ENCODE data around the gene AKAP6. TPM values are rescaled to one million over a fixed set of nuclear protein-coding genes. Genes with fewer than 3 reads are reported as not detected.

Gene AKAP6
- total and polyA plus RNA-seq, 10 of the 15 experiments (the other 5 are each of a cell fraction or from before 2014, with no cell fraction given) = 0.35 to 5.9 (median 2.2) TPM

GRCh38 chr14:32296366-32296765, 32.7 kb upstream of the AKAP6 start:
- Histone ChIP-seq H3K9ac (ENCODE audit: control insufficient read depth, insufficient read depth, low read length) (no peak overlapping the region), H3K27me3 (replicated peaks in 1 of 2; ENCODE audit: control insufficient read depth in 2 of 2, insufficient read depth in 2 of 2, low read length in 1 of 2) (no peaks in the 10 kb centered on the region), H3K9me3 (replicated peaks; ENCODE audit: control insufficient read depth, insufficient read depth, low read length) (no peaks in the 10 kb centered on the region), H3K36me3 (ENCODE audit: control insufficient read depth in 2 of 2, insufficient read depth in 2 of 2, low read length in 1 of 2) (no peaks in the 10 kb centered on the region), H4K20me1 (ENCODE audit: control insufficient read depth, insufficient read depth) (no peaks in the 10 kb centered on the region), H3K4me1 (ENCODE audit: control insufficient read depth, insufficient read depth, low read length) (no peaks in the 10 kb centered on the region), H3K4me2 (ENCODE audit: control insufficient read depth, insufficient read depth) (no peak overlapping the region), H3K27ac (ENCODE audit: control insufficient read depth, insufficient read depth) (no peak overlapping the region), H2AFZ (ENCODE audit: control insufficient read depth, low read depth, low read length) (no peak overlapping the region), H3K4me3 (no peak overlapping the region), H3K79me2 (ENCODE audit: control insufficient read depth, insufficient read depth, low read length) (no peaks in the 10 kb centered on the region)
- in situ Hi-C loops (cut with MboI) = no loop called here
- CTCF ChIA-PET = no interaction called here
- intact Hi-C loops (cut with micrococcal nuclease; ENCODE audit: unreplicated experiment) = no loop called here
- RAD21 ChIA-PET (ENCODE audit: unreplicated experiment) = no interaction called here
- no peak for ATAC-seq
- FAIRE-seq = no peak
- BruUV-seq (replicated peaks) = no TSS peak
- POLR2A ChIA-PET = no interaction called here
- 65% methylated on average over 3 of the region's 3 CpGs for WGBS (ENCODE audit: insufficient coverage, insufficient replicate concordance, low lambda C conversion rate, missing lambda C conversion rate)
- no peak for DNase-seq (ENCODE audit: low read depth, low spot score)
- SMC1A ChIA-PET (ENCODE audit: uncharacterized antibody, unreplicated experiment) = no interaction called here
- TF ChIP-seq RAD51 (IDR thresholded peaks at IDR 0.05) (no peak), E2F8 (IDR thresholded peaks at IDR 0.05; ENCODE audit: low read depth, partially characterized antibody) (no peak), ETV6 (conservative IDR thresholded peaks at IDR 0.05 in 1 of 2, IDR thresholded peaks at IDR 0.05 in 1 of 2; ENCODE audit: borderline replicate concordance in 1 of 2, low read depth in 1 of 2) (no peak), BRCA1 (IDR thresholded peaks at IDR 0.05; ENCODE audit: low read depth, low read length) (no peak), YY1 (IDR thresholded peaks at IDR 0.05; ENCODE audit: low read depth, low read length) (no peak), RFX5 (IDR thresholded peaks at IDR 0.05; ENCODE audit: low read depth, low read length) (no peak), NRF1 (conservative IDR thresholded peaks at IDR 0.05; ENCODE audit: low read depth, low read length) (no peak), ZNF687 (IDR thresholded peaks at IDR 0.05) (no peak), SREBF2 (IDR thresholded peaks at IDR 0.05; ENCODE audit: low read length) (no peak), REST (IDR thresholded peaks at IDR 0.05; ENCODE audit: low read depth, low read length) (no peak), FOXK2 (IDR thresholded peaks at IDR 0.05) (no peak), POLR2AphosphoS5 (IDR thresholded peaks at IDR 0.05; ENCODE audit: low read length) (no peak), HCFC1 (IDR thresholded peaks at IDR 0.05; ENCODE audit: low read length) (no peak), POLR2A (IDR thresholded peaks at IDR 0.05; ENCODE audit: low read depth, low read length) (no peak), YBX1 (IDR thresholded peaks at IDR 0.05) (no peak), MEF2B (IDR thresholded peaks at IDR 0.05; ENCODE audit: partially characterized antibody, poor library complexity, severe bottlenecking) (no peak), MTA2 (IDR thresholded peaks at IDR 0.05; ENCODE audit: low read depth) (no peak)
